ENCODE measurements around the gene SLC39A10.
"Not testable (repeated sequence)": the region's sequence is repeated elsewhere in the genome, so short reads cannot be mapped to it uniquely, and the experiment has no call there.

SLC39A10 gene

GRCh38 chr2:195647302-195647701 lies 9.7 kb upstream of the SLC39A10 start:
- DNase-seq = no peak

DNA sequence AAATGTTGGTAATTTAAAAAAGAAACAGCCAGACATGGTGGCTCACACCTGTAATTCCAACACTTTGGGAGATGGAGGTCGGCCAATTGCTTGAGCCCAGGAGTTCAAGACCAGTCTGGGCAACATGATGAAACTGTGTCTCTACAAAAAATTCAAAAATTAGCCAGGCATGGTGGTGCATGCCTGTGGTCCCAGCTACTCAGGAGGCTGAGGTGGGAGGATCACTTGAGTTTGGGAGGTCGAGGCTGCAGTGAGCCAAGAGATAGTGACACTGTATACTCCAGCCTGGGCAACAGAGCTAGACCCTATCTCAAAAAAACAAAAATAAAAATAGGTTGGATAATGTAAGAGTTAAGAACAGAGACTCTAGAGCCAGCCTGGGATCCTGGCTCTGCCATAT lies 8.7 kb upstream of the SLC39A10 start:
- DNase-seq = not testable (repeated sequence)

- no peak for DNase-seq
These were observed 8.2 kb upstream of the SLC39A10 start for GRCh38 chr2:195648787-195649186.

GRCh38 chr2:195649629-195650190 lies 7.3 kb upstream of the SLC39A10 start:
- no peak for DNase-seq

GRCh38 chr2:195651046-195651445 lies 6.0 kb upstream of the SLC39A10 start:
- DNase-seq = no peak

- DNase-seq = no peak
These were observed 4.1 kb upstream of the SLC39A10 start for GRCh38 chr2:195652911-195653310.

GRCh38 chr2:195656161-195656858 lies 716 bp upstream of the SLC39A10 start:
- DNase-seq = no peak

- peak; percentile 4 for DNase-seq
These were observed 861 bp downstream of the SLC39A10 start for GRCh38 chr2:195657634-195658540.

GRCh38 chr2:195658541-195658890 lies 1.5 kb downstream of the SLC39A10 start:
- DNase-seq = no peak

DNA sequence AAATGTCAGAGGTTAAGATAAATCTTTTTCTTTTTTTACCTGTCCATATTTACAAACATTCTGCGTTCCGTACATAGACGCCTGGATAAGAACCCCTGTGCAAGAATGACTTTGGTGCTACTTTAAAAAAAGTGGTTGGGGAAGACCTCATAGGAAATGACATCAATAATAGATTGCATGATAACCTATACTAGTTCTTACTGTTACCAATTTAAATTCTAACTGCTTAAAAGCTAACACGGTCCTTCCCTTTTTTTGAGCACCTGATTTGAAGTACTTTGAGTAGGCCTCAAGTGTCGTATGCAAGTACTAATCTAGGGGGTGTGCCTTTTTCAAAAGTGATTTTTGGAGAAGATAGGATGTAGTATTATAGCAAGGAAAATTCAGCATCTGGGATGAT lies 2.1 kb downstream of the SLC39A10 start:
- no peak for DNase-seq

GRCh38 chr2:195659982-195660890 lies 3.2 kb downstream of the SLC39A10 start:
- no peak for DNase-seq

- no peak for DNase-seq
These were observed 5.1 kb downstream of the SLC39A10 start for GRCh38 chr2:195662138-195662537.

GRCh38 chr2:195663007-195663406 lies 6.0 kb downstream of the SLC39A10 start:
- DNase-seq = no peak

DNA sequence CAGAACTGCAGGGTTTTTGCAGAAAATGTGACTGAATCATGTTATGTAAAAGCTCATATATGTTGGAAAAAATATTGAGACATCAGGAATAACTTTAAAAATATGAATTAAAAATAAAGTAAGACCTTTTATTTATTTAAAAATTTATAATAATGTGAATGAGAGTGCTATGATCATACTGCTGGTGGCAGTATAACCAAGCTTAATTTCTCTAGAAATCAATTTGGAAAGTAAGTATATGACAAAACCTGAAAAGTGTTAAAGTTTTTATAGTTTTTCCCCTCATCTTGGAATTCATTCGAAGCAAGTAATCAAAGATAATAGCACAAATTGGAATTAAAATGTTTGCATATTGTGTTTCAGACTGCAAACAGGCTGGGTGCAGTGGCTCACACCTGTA lies 7.5 kb downstream of the SLC39A10 start:
- no peak for DNase-seq

DNA sequence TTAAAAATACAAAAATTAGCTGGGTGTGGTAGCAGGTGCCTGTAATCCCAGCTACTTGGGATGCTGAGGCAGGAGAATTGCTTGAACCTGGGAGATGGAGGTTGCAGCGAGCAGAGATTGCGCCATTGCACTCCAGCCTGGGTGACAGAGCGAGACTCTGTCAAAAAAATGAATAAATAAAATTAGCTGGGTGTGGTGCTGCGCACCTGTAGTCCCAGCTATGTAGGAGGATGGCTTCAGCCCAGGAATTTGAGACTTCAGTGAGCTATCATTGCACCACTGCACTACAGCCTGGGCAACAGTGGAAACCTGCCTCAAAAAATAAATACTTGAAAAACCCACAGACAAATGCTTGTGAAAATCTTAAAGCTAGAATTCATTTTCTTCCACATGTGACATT lies 8.1 kb downstream of the SLC39A10 start:
- DNase-seq = not testable (repeated sequence)

DNA sequence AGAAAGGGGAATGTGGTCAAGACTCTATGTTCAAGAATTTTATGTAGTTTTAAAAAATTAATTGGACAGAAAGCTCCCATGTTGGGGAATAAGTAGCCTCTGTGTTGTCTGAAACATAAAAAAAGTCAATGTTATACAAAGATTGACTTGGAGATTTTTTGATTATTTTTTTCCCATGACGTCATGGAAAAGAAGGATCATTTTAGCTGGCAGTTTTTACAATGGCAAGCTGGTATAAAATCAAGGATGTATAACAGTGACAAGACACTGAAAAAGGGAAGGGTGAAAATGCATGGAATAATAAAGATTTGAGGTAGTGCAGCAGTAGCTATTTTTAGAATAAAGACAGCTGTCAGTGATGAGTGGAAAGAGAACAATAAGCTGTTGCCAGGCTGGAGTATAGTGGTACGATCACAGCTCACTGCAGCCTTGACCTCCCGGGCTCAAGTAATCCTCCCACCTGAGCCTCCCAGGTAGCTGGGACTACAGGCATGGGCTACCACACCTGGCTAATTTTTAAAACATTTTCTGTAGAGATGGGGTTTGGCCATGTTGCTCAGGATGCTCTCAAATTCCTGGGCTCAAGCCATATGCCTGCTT lies 9.2 kb downstream of the SLC39A10 start:
- DNase-seq = no peak

DNA sequence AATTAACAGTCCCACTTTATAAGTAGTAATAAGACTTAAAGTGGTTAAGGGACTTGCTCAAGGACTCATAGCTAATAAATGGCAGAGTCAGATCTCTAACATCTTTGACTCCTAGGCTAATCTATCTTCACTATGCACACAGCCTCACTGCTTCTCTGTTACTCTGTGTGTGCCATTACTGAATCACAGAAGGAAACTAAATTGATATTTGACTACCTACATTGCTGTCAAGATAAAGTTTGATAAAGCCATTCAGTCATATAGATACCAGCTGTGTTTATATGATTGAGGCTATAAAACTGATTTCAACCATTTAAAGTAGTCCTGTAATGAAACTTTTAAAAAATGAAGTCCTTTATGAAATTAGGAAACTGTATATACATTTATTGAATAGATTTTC lies 10.9 kb downstream of the SLC39A10 start:
- no peak for DNase-seq

GRCh38 chr2:195670191-195670590 lies 13.2 kb downstream of the SLC39A10 start:
- no peak for DNase-seq

- no peak for DNase-seq
These were observed 14.5 kb downstream of the SLC39A10 start for GRCh38 chr2:195671563-195671962.

GRCh38 chr2:195672674-195673073 lies 15.6 kb downstream of the SLC39A10 start:
- no peak for DNase-seq

DNA sequence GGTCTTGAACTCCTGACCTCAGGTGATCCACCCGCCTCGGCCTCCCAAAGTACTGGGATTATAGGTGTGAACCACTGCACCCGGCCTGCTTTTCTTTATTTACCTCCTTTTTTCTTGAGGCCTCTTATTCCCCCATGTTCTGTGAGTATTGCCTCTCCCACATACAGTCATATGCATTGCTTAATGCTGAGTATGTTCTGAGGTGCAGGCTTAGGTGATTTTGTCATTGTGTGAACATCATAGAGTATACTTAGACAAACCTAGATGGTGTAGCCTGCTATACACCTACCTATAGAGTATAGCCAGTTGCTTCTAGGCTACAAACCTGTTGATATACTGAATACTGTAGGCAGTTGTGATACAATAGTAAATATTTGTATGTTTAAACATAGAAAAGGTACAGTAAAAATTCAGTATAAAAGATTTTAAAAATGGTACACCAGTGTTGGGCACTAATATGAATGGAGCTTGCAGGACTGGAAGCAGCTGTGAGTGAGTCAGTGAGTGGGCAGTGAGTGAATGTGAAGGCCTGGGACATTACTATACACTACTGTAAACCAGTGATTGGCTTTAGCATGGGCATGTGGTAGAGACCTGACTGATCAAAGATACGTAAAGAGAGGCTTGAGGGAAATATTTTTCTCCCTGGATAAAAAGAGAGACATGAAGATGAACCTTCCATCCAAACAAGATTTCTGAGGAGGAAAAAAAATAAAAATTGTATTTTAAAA lies 17.6 kb downstream of the SLC39A10 start:
- no peak for DNase-seq
